ENCODE data around the gene MESP1.

- TF ChIP-seq YY1 (IDR thresholded peaks at IDR 0.05; ENCODE audit: insufficient read depth, insufficient read length) (no peak), ZNF274 (IDR thresholded peaks at IDR 0.05; ENCODE audit: low read depth, low read length) (no peak)
Measured at GRCh38 chr15:89780601-89781000, 29.6 kb upstream of the MESP1 start.

All from NT2/D1 (cell line).